ENCODE results near the gene GRAMD1A. TPM values are rescaled to one million over a fixed set of nuclear protein-coding genes. Genes with fewer than 3 reads are reported as not detected.

The GRAMD1A gene
- total RNA-seq, 6 experiments from 2014 or later: 10.4 to 34.8 (median 15.4) TPM

DNA sequence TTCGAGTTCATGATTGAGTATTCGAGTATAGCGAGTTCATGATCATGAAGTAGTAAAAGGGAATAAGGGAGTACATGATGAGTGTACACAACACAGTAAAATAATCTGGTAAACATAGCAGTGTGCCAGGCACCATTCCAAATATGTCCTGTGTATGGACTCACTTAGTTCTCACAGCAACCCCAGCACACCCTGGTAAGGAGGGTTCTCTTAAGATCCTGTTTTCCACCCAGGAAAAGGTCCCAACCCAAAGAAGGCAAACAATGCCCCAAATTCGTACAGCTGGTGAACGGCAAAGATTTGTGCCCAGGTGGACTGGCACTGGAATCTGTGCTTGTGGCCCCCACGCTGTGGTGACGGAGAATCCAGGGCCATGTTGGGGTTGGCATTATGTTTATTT lies 62.8 kb downstream of the GRAMD1A start:
- no peaks in the 10 kb centered on the region for H3K4me1 ChIP-seq
- ATAC-seq: no peak
- H3K4me3 ChIP-seq: no peak overlapping the region
- TF ChIP-seq POLR2A (IDR thresholded peaks at IDR 0.05): no peak
- TF ChIP-seq CTCF (IDR thresholded peaks at IDR 0.05): no peak
- H3K27me3 ChIP-seq: no peaks in the 10 kb centered on the region
- H3K36me3 ChIP-seq: peaks cover 0 to 29% (median 10%) of the 10 kb centered on the region in 4 donors
- intact Hi-C loops (cut with DNase I): no loop called here
- H3K9me3 ChIP-seq: no peaks in the 10 kb centered on the region
- WGBS (ENCODE audit: insufficient coverage, low coverage, low lambda C conversion rate, missing lambda C conversion rate): 89% methylated on average over 3 of the region's 7 CpGs
- H3K27ac ChIP-seq: no peak overlapping the region
- no peak for DNase-seq

GRCh38 chr19:35063940-35064818 lies 64.1 kb downstream of the GRAMD1A start:
- H3K4me3 ChIP-seq: no peak overlapping the region
- intact Hi-C loops (cut with DNase I): no loop called here
- H3K9me3 ChIP-seq: no peaks in the 10 kb centered on the region
- ATAC-seq (peak in 1 of 4 donors; percentile 5), DNase-seq (no peak)
- no peaks in the 10 kb centered on the region for H3K4me1 ChIP-seq
- no peaks in the 10 kb centered on the region for H3K27me3 ChIP-seq
- peaks cover 0 to 23% (median 10%) of the 10 kb centered on the region in 4 donors for H3K36me3 ChIP-seq
- H3K27ac ChIP-seq: no peak overlapping the region
- 61% methylated on average over 8 of the region's 10 CpGs for WGBS (ENCODE audit: insufficient coverage, low coverage, low lambda C conversion rate, missing lambda C conversion rate)
- no peak for TF ChIP-seq CTCF (IDR thresholded peaks at IDR 0.05)
- no peak for TF ChIP-seq POLR2A (IDR thresholded peaks at IDR 0.05)

- intact Hi-C loops (cut with DNase I): no loop called here
- peaks cover 0 to 9% (median 4%) of the 10 kb centered on the region in 4 donors for H3K36me3 ChIP-seq
- DNase-seq (no peak), ATAC-seq (peak in 1 of 4 donors; percentile 1)
- TF ChIP-seq POLR2A (IDR thresholded peaks at IDR 0.05) (no peak), CTCF (IDR thresholded peaks at IDR 0.05) (no peak)
- H3K27ac ChIP-seq: no peak overlapping the region
- H3K27me3 ChIP-seq: no peaks in the 10 kb centered on the region
- WGBS (ENCODE audit: insufficient coverage, low coverage, low lambda C conversion rate, missing lambda C conversion rate): 93% methylated on average over 3 of the region's 10 CpGs
- no peaks in the 10 kb centered on the region for H3K4me1 ChIP-seq
- no peaks in the 10 kb centered on the region for H3K9me3 ChIP-seq
- H3K4me3 ChIP-seq: no peak overlapping the region
Observed at GRCh38 chr19:35065574-35065973, 65.5 kb downstream of the GRAMD1A start.

DNA sequence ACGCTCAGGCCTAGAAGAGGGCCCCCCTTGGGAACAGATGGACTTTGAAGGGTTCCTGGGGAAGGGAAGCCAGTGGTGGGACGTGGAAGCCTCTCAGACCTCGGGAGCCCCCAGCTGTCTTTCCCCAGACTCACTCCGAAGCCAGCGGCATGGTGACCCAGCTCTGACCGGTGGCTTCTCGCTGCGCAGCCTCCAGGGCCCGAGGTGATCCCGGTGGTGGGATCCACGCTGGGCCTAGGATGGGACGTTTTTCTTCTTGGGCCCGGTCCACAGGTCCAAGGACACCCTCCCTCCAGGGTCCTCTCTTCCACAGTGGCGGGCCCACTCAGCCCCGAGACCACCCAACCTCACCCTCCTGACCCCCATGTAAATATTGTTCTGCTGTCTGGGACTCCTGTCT lies 66.0 kb downstream of the GRAMD1A start:
- no peak overlapping the region for H3K4me3 ChIP-seq
- H3K9me3 ChIP-seq: no peaks in the 10 kb centered on the region
- ATAC-seq: peak in 2 of 4 donors; percentile 1 to 2
- intact Hi-C loops (cut with DNase I): no loop called here
- TF ChIP-seq CTCF (IDR thresholded peaks at IDR 0.05) (no peak), POLR2A (IDR thresholded peaks at IDR 0.05) (no peak)
- no CpG with 5 or more reads among the region's 15 CpGs for WGBS (ENCODE audit: insufficient coverage, low coverage, low lambda C conversion rate, missing lambda C conversion rate)
- peaks cover 0 to 4% (median 2%) of the 10 kb centered on the region in 4 donors for H3K36me3 ChIP-seq
- no peaks in the 10 kb centered on the region for H3K4me1 ChIP-seq
- no peak for DNase-seq
- H3K27ac ChIP-seq: peak overlapping the region in 2 of 3 donors; percentile 22 to 41
- no peaks in the 10 kb centered on the region for H3K27me3 ChIP-seq

All from right lobe of liver (tissue), 6 donors.